Activated CD4-positive, alpha-beta memory T cell treated with anti-CD3 and anti-CD28 coated beads, Interleukin-2, amount 10 ng/mL, durations not matched to agents 7 days and 5 days (primary cell): ENCODE measurements around the gene KATNIP. TPM values are rescaled to one million over a fixed set of nuclear protein-coding genes. Genes with fewer than 3 reads are reported as not detected.

ENCODE experiments used
- CTCF ChIA-PET: fragments of 350-600 bp; sonication (Branson Sonifier 250); formaldehyde crosslinking; loops from one replicate; lab custom pipeline; 2021; ENCODE audit warnings: antibody characterized with exemption, inconsistent platforms; lab: Charles Lee
- POLR2A ChIA-PET: fragments of 350-600 bp; sonication (Branson Sonifier 250); formaldehyde crosslinking; loops from one replicate; lab custom pipeline; 2021; ENCODE audit warnings: antibody characterized with exemption; lab: Charles Lee
- DNase-seq: peaks from one replicate; pipeline ENCODE4 v3.0.0-alpha.2; 2020
- H3K27ac Mint-ChIP-seq: one replicate; pipeline ENCODE4 v1.8.0; 2021; ENCODE audit warnings: mild to moderate bottlenecking, mixed read lengths
- H3K27me3 Mint-ChIP-seq: one replicate; pipeline ENCODE4 v1.8.0; 2021; ENCODE audit warnings: mixed read lengths
- H3K36me3 Mint-ChIP-seq: one replicate; pipeline ENCODE4 v1.8.0; 2021; ENCODE audit warnings: low read depth, mixed read lengths
- H3K4me1 Mint-ChIP-seq: one replicate; pipeline ENCODE4 v1.8.0; 2021; ENCODE audit warnings: mixed read lengths
- H3K4me3 Mint-ChIP-seq: one replicate; pipeline ENCODE4 v1.8.0; 2021; ENCODE audit warnings: mild to moderate bottlenecking, mixed read lengths
- H3K9me3 Mint-ChIP-seq: one replicate; pipeline ENCODE4 v1.8.0; 2021; ENCODE audit warnings: mixed read lengths
- total RNA-seq, 2 experiments: library from RNA; stranded (reverse); gene quantifications; one replicate each; pipeline ENCODE4 v1.2.3, GENCODE V29; 2021

The KATNIP gene
- 10 to 100 TPM; 15.8 to 18.1 TPM for total RNA-seq

GRCh38 chr16:27549746-27550581 lies at the start of gene KATNIP, which contains the start of gene GTF3C1:
KATNIP (plus strand) TSS chr16:27550144; CDS start chr16:27550171, 27 bp downstream.
GTF3C1 (minus strand) TSS chr16:27549913; CDS start chr16:27549890, 23 bp downstream.
- POLR2A ChIA-PET: interaction anchor here (0.6 to 2.4 kb wide), 10 partner anchors 9 to 182 kb away, joined by 3 to 13 read pairs (median 4); partner anchors contain the start of gene IL21R
- Mint-ChIP-seq H3K27ac (peak within 1 kb of the TSS; percentile 78), H3K4me1 (peaks cover 40% of the 10 kb centered on the region), H3K36me3 (peaks cover 19% of the 10 kb centered on the region), H3K9me3 (no peaks in the 10 kb centered on the region), H3K4me3 (peak within 1 kb of the TSS; percentile 93), H3K27me3 (no peaks in the 10 kb centered on the region)
- CTCF ChIA-PET: interaction anchor here (0.6 to 2.0 kb wide), 9 partner anchors 9 to 440 kb away, joined by 3 to 8 read pairs (median 3); no protein-coding TSS in a partner anchor
- peak; percentile 100 for DNase-seq

GRCh38 chr16:27500801-27501200 lies 49.1 kb upstream of the KATNIP start:
- ChIA-PET CTCF (no interaction called here), POLR2A (no interaction called here)
- Mint-ChIP-seq H3K4me3 (no peak overlapping the region), H3K9me3 (no peaks in the 10 kb centered on the region), H3K27ac (no peak overlapping the region), H3K27me3 (no peaks in the 10 kb centered on the region), H3K4me1 (no peaks in the 10 kb centered on the region), H3K36me3 (peaks cover 67% of the 10 kb centered on the region)
- DNase-seq: no peak

GRCh38 chr16:27503662-27504061 lies 46.3 kb upstream of the KATNIP start:
- ChIA-PET CTCF (no interaction called here), POLR2A (interaction anchor here (0.9 kb wide), 1 partner anchor 30 kb away, joined by 3 read pairs; no protein-coding TSS in a partner anchor)
- no peaks in the 10 kb centered on the region for H3K9me3 Mint-ChIP-seq
- no peak overlapping the region for H3K4me3 Mint-ChIP-seq
- H3K27ac Mint-ChIP-seq: no peak overlapping the region
- DNase-seq: no peak
- H3K36me3 Mint-ChIP-seq: peaks cover 68% of the 10 kb centered on the region
- H3K4me1 Mint-ChIP-seq: no peaks in the 10 kb centered on the region
- H3K27me3 Mint-ChIP-seq: no peaks in the 10 kb centered on the region

GRCh38 chr16:27505297-27506236 lies 44.4 kb upstream of the KATNIP start:
- Mint-ChIP-seq H3K36me3 (peaks cover 64% of the 10 kb centered on the region), H3K9me3 (no peaks in the 10 kb centered on the region), H3K27me3 (no peaks in the 10 kb centered on the region), H3K4me3 (no peak overlapping the region), H3K4me1 (no peaks in the 10 kb centered on the region), H3K27ac (no peak overlapping the region)
- DNase-seq: no peak
- CTCF ChIA-PET: interaction anchor here (1.7 kb wide), 1 partner anchor 11 kb away, joined by 3 read pairs; no protein-coding TSS in a partner anchor
- POLR2A ChIA-PET: interaction anchor here (1.6 kb wide), 1 partner anchor 10 kb away, joined by 5 read pairs; no protein-coding TSS in a partner anchor

- H3K4me1 Mint-ChIP-seq: no peaks in the 10 kb centered on the region
- no peaks in the 10 kb centered on the region for H3K27me3 Mint-ChIP-seq
- H3K4me3 Mint-ChIP-seq: no peak overlapping the region
- ChIA-PET CTCF (interaction anchor here (1.7 kb wide), 1 partner anchor 10 kb away, joined by 3 read pairs; no protein-coding TSS in a partner anchor), POLR2A (interaction anchor here (1.6 kb wide), 1 partner anchor 8 kb away, joined by 5 read pairs; no protein-coding TSS in a partner anchor)
- H3K36me3 Mint-ChIP-seq: peaks cover 61% of the 10 kb centered on the region
- no peak for DNase-seq
- no peak overlapping the region for H3K27ac Mint-ChIP-seq
- no peaks in the 10 kb centered on the region for H3K9me3 Mint-ChIP-seq
These were observed 43.2 kb upstream of the KATNIP start for GRCh38 chr16:27506771-27507170.

GRCh38 chr16:27508476-27508875 lies 41.5 kb upstream of the KATNIP start:
- CTCF ChIA-PET: no interaction called here
- Mint-ChIP-seq H3K36me3 (peaks cover 48% of the 10 kb centered on the region), H3K9me3 (no peaks in the 10 kb centered on the region), H3K27me3 (no peaks in the 10 kb centered on the region), H3K4me1 (no peaks in the 10 kb centered on the region), H3K27ac (no peak overlapping the region), H3K4me3 (no peak overlapping the region)
- POLR2A ChIA-PET: no interaction called here
- no peak for DNase-seq

GRCh38 chr16:27511657-27512448 lies 38.1 kb upstream of the KATNIP start:
- H3K27me3 Mint-ChIP-seq: no peaks in the 10 kb centered on the region
- no peak overlapping the region for H3K4me3 Mint-ChIP-seq
- no peak for DNase-seq
- no peaks in the 10 kb centered on the region for H3K9me3 Mint-ChIP-seq
- no peak overlapping the region for H3K27ac Mint-ChIP-seq
- ChIA-PET CTCF (no interaction called here), POLR2A (no interaction called here)
- peaks cover 26% of the 10 kb centered on the region for H3K36me3 Mint-ChIP-seq
- H3K4me1 Mint-ChIP-seq: no peaks in the 10 kb centered on the region

- ChIA-PET CTCF (interaction anchor here (1.1 to 3.3 kb wide), 6 partner anchors 12 to 82 kb away, joined by 3 to 8 read pairs (median 4); partner anchors contain the start of genes GTF3C1 and KATNIP), POLR2A (interaction anchor here (1.9 kb wide), 1 partner anchor 8 kb away, joined by 5 read pairs; no protein-coding TSS in a partner anchor)
- no peak overlapping the region for H3K4me3 Mint-ChIP-seq
- H3K9me3 Mint-ChIP-seq: no peaks in the 10 kb centered on the region
- DNase-seq: no peak
- H3K36me3 Mint-ChIP-seq: peaks cover 18% of the 10 kb centered on the region
- no peak overlapping the region for H3K27ac Mint-ChIP-seq
- H3K27me3 Mint-ChIP-seq: no peaks in the 10 kb centered on the region
- no peaks in the 10 kb centered on the region for H3K4me1 Mint-ChIP-seq
These were observed 35.1 kb upstream of the KATNIP start for GRCh38 chr16:27514806-27515205.

- ChIA-PET CTCF (interaction anchor here (0.7 to 3.3 kb wide), 11 partner anchors 10 to 170 kb away, joined by 3 to 8 read pairs (median 3); partner anchors contain the start of genes GTF3C1 and KATNIP), POLR2A (interaction anchor here (1.9 kb wide), 1 partner anchor 9 kb away, joined by 5 read pairs; no protein-coding TSS in a partner anchor)
- DNase-seq: peak; percentile 33
- no peaks in the 10 kb centered on the region for H3K4me1 Mint-ChIP-seq
- H3K36me3 Mint-ChIP-seq: peaks cover 17% of the 10 kb centered on the region
- no peaks in the 10 kb centered on the region for H3K9me3 Mint-ChIP-seq
- H3K27me3 Mint-ChIP-seq: no peaks in the 10 kb centered on the region
- H3K27ac Mint-ChIP-seq: no peak overlapping the region
- H3K4me3 Mint-ChIP-seq: no peak overlapping the region
These were observed 34.0 kb upstream of the KATNIP start for GRCh38 chr16:27515874-27516353.

GRCh38 chr16:27516365-27516764 lies 33.6 kb upstream of the KATNIP start:
- POLR2A ChIA-PET: interaction anchor here (1.9 kb wide), 1 partner anchor 10 kb away, joined by 5 read pairs; no protein-coding TSS in a partner anchor
- Mint-ChIP-seq H3K4me3 (no peak overlapping the region), H3K27me3 (no peaks in the 10 kb centered on the region), H3K27ac (no peak overlapping the region), H3K9me3 (no peaks in the 10 kb centered on the region), H3K36me3 (peaks cover 13% of the 10 kb centered on the region), H3K4me1 (no peaks in the 10 kb centered on the region)
- DNase-seq: no peak
- CTCF ChIA-PET: interaction anchor here (0.7 to 3.3 kb wide), 8 partner anchors 9 to 81 kb away, joined by 3 to 8 read pairs (median 3); no protein-coding TSS in a partner anchor

- CTCF ChIA-PET: interaction anchor here (0.7 to 3.3 kb wide), 2 partner anchors 11 to 348 kb away, joined by 3 to 8 read pairs; no protein-coding TSS in a partner anchor
- Mint-ChIP-seq H3K9me3 (no peaks in the 10 kb centered on the region), H3K4me3 (no peak overlapping the region), H3K4me1 (no peaks in the 10 kb centered on the region), H3K27me3 (no peaks in the 10 kb centered on the region), H3K36me3 (peaks cover 14% of the 10 kb centered on the region), H3K27ac (no peak overlapping the region)
- POLR2A ChIA-PET: no interaction called here
- no peak for DNase-seq
These were observed 32.3 kb upstream of the KATNIP start for GRCh38 chr16:27517664-27518063.
